Cerebellar cortex (tissue), 1 donor: ENCODE measurements around the gene KIF26B.
"Not testable (repeated sequence)": the region's sequence is repeated elsewhere in the genome, so short reads cannot be mapped to it uniquely, and the experiment has no call there.

Experiments
- DNase-seq: peaks from one replicate; pipeline ENCODE4 v3.0.0-alpha.2; 2015; ENCODE audit warnings: low spot score

The KIF26B gene

DNA sequence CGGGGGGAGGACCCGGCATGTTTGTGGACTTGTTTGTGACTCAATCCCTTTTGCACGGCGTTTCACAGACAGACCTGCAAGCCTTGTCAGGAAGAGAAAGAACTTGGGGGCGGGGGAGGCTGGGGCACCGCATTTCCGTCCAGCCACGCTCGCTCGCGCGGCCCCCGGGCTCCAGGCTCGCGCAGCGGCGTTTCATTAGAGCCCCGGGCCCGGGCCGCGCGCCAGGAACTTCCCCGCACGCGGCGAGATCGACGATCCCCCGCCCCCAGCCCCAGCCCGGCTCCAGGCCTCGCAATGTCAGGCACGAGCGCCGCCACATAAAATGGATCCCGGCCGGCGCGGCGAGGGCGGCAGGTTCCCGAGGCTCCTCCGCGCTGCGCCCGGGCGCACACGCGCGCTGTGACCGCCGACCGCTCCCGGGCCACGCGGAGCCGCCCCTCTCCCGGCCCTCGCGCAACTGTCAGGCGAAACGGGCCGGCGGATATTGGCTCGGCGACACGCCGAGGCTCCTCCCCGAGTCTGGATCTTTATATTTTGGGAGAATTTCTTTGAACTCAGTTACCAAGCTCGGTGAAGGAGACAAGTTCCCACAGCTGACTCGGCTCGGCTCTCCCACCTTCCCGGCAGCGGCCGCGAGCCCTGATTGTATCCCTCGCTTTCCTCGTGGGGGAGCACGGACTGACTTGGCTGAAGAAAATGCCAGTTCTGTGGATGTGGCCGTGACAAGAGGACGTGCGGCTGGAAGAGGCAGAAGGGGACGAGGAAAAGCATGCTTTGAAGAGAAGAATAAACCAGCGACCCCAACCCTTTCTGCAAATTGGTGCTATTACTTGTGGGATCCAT, at the start of gene KIF26B:
TSS of gene KIF26B (plus strand) at position 557 of the 843 bp plus-strand sequence. CDS start 440 bp downstream, outside the sequence.
- DNase-seq: peak; percentile 73

DNA sequence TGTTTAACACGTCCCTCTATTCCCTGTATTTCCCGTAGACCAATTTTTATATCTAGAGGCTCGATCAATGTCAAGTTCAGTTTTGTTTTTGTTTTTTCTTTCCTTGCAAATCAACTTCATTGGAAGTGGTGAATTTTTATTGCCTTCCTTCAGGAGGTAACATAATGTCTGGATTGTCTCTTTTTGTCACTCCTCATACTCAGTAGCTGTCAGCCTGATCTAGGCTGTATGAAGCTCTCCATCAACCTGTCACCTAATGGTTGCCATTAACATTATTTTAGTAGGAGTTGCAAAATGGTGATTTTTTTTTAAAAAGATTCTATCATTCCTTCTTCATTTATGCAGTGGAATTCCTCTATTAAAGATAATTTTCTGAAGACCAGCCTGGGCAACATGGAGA, 49.7 kb upstream of the KIF26B start:
- DNase-seq: no peak

DNA sequence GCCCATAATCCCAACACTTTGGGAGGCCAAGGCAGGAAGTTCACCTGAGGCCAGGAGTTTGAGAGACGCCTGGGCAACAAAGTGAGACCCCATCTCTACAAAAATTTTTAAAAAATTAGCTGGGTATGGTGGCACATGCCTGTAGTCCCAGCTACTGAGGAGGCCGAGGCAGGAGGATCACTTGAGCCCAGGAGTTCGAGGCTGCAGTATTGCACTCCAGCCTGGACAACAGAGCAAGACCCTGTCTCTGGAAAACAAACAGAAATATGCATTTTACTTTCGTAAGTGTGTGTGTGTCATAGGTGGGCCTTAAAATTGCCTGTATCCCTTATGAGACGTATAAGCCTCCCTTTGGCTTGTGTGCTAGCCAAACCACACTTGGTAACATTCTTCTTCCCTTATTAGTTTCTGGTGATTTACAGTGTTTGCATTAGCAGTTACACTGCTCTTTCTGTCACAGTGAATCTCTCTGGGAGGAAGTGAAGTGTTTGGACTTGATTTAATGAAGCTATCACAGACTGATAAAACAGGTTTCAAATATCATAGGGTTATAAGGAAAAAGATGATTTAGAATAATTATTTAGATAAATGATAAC, 48.9 kb upstream of the KIF26B start:
- DNase-seq: no peak

DNA sequence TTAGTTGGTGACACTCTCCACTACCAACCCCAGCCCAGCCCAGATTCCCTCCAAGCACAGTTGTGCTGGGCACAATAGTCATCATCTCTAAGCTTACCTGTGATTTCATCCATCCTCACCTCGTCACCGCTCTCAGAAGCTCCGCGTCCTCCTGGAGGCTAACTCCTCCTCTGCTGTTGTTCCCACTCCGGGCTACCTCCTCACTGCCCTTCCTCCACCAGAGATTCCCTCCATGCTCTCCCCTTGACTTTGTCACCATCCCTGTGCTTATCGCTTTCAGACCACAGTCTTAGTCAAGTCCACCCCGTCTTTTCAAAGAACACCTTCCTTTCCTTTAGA, 47.0 kb upstream of the KIF26B start:
- DNase-seq: no peak

DNA sequence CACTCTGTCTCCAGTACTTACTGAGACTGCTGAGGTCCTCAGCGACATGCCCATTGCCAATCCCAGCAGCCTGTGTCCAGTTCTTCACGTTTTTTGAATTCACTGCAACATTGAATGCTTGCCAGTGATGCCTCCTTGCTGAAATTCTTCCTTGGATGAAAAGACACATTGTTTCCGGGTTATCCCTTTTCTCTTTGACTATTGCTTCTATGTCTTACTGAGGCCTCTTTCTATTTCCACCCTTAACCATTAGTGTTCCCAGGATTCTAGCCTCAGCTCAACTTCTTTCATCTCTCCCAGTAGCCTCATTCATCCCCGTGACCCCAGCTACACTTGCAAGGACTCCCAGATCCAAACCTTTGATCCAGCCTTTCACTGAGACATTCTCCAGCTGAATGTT, 46.5 kb upstream of the KIF26B start:
- no peak for DNase-seq

DNA sequence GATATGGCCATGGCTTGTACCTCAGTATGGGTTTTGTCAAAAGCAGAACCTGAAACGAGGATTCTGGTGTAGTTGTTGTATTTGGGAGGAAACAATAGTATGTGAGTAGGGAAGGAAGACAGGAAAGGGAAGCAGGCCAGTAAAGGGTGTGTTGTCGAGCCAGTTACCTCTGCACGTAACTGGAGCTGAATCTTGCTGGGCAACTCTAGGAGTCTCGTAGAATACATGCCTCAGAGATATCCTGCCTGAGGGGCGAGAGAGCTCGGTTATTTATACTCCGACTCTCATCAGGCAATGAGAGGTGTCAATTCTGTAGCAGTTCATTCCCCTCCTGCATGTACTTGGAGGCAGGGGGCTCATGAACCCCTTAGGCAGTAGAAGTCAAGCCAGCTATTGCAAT, 45.9 kb upstream of the KIF26B start:
- DNase-seq: no peak

DNA sequence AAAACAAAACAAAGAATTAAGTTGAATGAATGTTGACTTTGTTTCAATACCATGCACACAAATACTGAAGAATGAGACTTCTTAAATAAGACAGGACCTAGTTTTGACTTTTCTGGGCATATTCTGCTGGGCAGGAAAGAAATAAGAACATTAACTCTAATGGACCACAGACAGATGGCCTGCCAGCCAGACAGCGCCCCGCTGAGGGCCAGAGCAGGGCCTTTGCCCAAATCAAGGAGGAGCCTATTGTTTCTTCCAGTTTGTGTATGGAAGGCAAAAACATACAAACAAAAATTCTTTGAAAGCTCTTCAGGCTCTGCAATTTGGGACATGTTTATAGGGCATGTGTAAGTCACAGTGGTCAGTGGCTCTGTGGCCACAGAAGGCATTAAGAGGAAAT, 44.4 kb upstream of the KIF26B start:
- DNase-seq: peak; percentile 69

DNA sequence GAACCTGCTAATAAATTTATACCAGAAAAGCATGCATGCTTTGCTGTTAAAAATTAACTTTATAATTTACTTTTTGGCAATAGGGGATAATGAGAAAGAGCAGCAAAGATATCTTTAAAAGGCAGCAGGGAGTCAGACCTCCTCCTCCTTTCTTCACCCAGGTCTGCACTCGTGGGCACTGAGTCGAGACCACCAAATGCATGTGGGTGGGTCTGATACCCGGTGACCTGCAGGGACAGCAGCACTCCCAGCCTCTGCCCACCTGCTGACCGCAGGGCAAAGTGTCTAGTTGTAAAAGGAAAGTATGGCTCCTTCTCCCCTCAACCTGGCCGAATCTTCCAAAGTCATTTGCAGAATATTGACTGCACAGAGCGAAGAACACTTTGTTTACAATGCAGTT, 43.7 kb upstream of the KIF26B start:
- no peak for DNase-seq

DNA sequence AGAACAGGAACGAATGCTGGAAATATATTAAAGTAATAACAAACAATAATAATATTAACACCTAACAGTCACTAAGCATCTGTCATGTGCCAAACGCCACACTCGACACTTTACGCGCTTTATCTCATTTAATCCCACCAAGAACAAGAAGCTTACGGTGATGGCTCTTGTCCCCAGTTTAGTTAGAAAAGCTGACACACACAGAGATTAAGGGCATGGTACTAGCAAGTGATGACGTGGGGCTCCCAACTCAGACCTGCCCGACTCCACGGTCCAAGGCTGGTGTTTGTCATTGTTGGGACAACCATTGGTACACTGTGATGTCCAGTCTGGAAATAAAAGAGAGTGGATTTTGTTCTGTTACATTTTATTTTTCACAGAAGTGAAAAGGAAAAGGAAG, 41.1 kb upstream of the KIF26B start:
- DNase-seq: no peak

DNA sequence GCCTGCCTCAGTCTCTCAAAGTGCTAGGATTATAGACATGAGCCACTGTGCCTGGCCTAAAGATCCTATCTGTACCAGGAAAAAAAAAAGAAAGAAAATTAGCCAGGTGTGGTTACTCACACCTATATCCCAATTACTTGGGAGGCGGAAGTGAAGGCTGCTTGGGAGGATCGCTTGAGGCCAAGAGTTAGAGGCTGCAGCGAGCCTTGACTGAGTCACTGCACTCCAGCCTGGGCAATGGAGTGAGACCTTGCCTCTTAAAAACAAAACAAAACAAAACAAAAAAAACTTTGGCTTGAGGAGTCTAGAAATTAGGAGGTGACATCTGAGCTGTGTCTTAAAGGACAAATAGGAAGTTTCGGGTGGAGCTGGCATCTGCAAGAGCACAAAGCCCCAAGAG, 38.7 kb upstream of the KIF26B start:
- DNase-seq: no peak

DNA sequence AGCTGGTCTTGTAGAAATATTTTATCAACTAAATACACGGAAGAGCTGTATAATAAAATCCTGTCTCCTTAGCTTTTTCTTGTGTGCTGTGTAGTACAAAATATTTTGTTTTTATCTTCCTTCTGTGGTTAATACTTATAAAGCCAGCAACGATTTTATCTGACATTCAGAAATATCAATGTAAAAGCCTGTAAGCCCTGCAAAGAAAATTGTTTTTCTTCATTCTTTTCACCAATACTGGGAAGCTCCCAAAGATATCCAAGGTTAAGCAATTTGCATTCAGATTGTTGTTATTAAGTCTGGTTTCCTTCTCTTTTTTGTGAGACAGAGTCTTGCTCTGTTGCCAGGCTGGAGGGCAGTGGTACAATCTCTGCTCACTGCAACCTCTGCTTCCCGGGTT, 38.0 kb upstream of the KIF26B start:
- no peak for DNase-seq

DNA sequence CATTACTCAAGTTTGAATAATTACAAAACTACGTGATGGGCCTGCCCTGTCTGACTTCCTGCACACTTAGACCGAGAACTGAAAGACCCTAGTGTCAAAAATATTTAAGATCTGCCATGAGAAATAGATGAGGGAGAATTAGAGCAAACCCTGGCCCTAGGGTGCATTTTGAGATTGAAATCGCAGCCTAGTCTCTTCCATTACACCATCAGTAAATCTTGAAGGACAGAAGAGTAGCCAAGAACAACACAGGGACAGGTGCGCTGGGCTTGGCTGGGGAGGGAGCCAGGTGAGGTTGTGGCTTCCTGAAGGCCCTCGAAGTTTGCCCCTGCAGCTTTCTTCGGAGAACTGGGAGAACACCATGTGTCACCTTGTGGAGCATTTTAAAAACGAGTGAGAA, 36.7 kb upstream of the KIF26B start:
- peak; percentile 34 for DNase-seq

DNA sequence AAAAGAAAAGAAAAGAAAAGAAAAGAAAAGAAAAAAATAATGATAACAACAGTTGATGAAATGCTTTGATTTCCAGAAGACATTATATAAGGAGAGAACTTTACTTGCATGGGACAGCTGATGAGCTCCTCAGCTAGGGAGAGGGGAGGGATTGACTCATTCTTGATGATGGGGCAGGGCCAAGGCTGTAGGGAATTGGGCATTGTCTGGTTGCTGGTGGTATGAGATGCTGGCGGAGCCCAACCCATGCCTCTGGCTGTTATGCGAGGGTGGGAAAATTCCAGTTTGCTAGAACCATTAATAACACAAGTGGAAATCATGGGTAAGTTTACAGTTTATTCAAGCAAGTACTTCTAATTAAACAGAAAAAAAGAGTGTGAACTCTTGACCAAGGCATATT, 36.0 kb upstream of the KIF26B start:
- DNase-seq: no peak

DNA sequence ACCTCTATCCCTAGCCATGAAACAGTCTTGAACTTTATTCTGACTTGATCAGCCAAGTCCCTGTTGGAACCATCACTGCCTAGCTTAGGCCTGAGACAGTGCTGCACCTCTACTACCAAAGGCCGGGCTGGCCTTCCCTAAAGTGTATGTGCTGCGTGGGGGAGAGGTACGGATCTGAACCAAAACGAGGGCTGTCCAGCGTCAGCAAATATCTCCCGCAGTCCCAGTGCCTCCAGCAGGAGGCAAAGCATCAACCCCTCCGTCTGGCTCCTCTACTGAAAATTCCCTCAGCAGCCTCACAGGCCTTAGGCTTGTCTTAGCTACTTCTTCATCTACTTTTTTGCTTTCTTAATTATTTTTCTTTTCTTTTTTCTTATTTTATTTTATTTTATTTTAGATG, 33.3 kb upstream of the KIF26B start:
- DNase-seq: no peak

DNA sequence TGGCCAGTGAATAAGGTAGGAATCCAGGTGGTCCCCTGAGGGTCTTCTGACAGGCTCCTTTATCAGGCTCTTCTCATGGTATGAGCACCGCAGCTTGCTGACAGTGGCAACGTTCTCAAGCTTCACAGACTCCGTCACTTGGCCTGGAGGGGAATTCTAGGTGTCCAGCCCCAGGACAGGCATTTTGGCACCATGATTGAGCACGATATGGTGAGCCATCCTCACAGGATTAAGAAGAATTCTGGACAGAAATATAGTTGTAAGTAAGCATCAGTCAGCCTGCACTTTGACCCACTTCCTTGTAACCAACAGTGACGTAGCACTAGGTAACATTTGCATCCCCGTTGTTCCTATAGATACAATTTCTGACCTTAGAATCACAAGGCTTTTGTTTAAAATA, 30.5 kb upstream of the KIF26B start:
- no peak for DNase-seq

DNA sequence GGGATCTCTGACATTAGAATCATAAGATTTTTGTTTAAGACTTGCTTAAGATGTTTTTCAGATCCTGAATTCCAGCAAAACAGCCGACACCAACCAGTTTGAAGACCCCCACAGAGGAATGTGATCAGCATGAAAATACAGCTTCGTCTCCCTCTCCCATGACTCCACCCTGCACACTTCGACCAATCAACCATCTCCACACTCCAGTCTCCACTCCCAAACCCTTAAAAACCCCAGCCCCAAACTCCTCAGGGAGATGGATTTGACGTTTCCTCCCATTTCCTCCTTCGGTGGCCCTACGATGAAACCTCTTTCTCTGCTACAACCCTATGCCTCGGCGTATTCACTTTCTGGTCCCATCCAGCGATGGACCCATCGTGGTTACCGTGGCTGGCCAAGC, 30.1 kb upstream of the KIF26B start:
- DNase-seq: no peak

DNA sequence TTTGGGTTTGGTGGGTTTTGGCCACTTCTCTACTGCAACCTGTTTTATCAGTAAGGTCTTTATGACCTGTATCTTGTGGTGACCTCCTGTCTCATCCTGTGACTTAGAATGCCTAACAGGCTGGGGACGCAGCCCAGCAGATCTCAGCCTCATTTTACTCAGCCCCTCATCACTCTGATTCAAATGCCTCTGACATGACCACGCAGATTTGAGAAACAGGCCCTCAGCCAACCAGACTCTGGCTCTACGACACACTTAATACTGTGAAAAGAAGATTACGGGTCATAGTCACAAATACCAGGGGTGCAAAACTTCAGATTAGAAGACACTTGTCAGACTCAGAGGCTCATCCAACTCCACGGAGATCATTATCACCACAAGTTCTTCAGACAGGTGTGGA, 28.3 kb upstream of the KIF26B start:
- DNase-seq: no peak

DNA sequence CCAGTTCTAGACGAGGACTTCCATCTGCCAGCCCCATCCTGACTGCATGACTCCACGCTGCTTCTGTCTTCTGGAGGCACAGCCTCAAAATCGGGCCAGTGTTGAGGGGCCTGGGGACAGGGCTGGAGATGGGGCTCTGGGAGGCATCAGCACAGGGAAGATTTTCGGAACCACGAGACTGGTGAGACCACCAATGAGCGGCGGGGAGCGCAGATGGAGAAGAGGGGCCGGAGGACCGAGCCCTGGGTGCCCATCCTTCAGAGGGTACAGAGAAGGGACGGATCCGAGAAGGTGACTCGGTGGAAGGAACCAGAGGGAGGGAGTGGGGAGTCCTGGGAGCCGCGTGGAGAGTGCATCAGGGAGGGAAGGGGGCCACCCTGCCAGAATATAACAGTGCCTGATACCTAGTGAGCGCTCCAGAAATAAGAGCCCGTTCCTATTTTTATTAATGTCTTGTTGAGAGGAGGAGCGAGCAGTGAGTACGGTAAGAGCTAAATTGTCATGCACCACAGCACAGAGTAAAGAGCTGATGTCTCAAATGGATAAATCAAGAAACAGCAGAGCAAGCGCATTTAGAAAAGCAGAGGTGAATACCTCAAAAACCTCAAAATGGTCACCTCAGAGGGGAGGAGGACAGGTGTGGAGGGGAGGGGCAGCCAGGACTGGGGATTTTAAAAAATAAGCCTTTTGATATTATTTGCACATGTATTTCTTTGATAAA, 26.2 kb upstream of the KIF26B start:
- no peak for DNase-seq

DNA sequence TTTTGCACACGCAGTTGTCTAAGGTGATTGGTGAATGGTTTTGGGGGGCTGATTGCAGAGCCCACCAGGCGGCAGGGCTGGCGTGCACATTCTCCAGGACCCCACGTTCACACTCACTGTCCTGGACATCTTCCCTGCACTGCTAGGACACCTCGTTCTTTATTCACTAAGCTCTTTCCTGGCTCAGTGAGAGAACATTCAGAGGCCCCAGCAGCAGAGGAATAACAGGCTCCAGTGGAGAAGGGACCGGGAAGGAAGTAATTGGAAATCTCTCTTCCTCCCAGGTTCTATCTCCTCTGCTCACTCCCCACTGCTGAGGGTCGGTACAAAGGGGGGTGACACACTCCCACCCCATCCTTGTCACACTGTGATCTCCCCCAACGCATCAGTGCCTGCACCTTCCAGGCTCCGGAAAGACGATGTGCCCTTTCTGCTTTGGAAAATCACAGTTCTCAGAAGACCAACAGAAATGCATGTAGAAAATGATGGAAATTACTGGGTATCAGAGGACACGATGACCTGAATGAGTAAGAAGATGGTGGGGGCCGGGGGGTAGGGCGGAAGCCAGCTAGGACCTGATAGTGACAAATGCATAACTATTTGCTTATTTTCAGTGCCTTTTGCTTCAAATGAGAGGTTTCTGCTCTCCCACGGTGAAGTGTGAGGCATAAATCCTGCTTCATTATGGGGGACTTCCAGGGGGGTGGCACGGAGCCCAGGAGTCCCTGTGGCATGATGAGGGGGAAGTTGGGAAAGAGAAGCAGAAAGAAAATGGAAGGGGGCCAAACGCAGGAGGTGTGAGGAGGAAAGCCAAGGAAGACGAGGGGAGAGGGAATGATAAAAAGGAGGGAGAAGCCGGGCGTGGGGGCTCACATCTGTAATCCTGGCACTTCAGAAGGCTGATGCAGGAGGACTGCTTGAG, 25.2 kb upstream of the KIF26B start:
- DNase-seq: peak; percentile 63

DNA sequence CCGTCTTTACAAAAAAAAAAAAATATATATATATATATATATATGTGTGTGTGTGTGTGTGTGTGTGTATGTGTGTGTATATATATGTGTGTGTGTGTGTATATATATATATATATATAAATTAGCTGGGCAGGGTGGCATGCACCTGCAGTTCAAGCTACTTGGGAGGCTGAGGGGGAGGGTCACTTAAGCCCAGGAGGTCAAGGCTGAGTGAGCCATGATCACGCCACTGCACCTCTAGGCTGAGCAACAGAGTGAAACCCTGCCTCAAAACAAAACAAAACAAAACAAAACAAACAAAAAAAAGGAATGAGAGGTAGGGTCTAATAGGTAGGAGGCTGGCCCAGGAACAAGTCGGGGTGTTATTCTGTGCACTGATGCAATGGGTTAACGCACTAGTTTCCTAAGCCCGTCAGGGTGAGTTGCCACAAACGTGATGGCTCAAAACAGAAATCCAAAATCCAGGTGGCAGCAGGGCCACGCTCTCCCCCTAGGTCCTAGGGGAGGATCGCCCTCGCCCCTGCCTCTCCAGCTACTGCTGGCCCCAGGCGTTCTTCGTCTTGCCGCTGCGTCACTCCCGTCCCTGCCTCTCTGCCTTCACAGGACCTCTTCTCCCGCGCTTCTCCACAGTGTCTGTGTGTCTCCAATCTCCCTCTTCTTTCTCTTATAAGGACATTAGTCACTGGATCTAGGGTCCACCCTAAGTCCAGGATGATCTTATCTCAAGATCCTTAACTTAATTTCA, 24.3 kb upstream of the KIF26B start:
- DNase-seq: not testable (repeated sequence)

DNA sequence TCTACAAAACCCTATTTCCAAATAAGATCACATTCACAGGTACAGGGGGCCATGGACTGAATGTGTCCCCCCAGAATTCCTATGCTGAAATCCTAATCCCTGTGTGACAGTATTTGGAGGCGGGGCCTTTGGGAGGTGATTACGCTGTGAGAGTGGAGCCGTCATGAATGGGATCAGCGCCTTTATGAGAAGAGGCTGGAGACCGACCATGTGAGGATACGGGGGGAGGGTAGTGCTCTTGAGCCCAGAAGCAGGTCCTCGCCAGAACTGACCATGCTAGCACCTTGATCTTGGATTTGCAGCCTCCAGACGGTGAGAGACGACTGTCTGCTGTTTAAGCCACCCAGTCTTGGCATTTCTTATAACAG, 23.8 kb upstream of the KIF26B start:
- DNase-seq: peak; percentile 55

DNA sequence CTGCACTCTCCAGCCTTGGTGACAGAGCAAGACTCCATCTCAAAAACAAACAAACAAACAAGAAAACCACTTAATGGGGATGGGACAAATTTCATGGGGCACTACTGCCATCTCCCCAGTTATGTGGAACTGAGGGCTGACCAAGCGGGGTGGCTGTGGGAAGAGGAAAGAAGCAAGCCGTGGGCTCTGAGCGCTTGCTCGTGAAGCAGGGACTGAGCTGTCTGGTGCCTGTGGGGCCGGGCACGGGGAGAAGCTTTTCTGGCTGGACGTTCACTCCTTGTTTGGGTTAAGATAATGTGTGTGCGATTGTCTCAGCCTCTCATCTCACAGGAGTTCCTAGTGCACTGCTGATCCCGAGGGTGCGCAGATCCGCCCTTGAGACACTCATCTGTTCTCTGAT, 22.0 kb upstream of the KIF26B start:
- DNase-seq: no peak
